Lung microvascular endothelial cell (primary cell): ENCODE data around the gene NEURL4. TPM values are rescaled to one million over a fixed set of nuclear protein-coding genes. Genes with fewer than 3 reads are reported as not detected.

Experiments
- DNase-seq, 2 donors: peaks; one replicate each; pipeline versions ENCODE4 v3.0.0 to v3.0.0-alpha.2; 2010; ENCODE audit warnings: low read depth in 2 of 2
- total RNA-seq: library from RNA; depleted of rRNA; stranded (reverse); fragments of >200 nt; gene quantifications from 2 replicates; pipeline ENCODE4 v1.2.1, GENCODE V29; 2014

The NEURL4 gene
- total RNA-seq, 1 donor from 2014 or later: 13.1 TPM

DNA sequence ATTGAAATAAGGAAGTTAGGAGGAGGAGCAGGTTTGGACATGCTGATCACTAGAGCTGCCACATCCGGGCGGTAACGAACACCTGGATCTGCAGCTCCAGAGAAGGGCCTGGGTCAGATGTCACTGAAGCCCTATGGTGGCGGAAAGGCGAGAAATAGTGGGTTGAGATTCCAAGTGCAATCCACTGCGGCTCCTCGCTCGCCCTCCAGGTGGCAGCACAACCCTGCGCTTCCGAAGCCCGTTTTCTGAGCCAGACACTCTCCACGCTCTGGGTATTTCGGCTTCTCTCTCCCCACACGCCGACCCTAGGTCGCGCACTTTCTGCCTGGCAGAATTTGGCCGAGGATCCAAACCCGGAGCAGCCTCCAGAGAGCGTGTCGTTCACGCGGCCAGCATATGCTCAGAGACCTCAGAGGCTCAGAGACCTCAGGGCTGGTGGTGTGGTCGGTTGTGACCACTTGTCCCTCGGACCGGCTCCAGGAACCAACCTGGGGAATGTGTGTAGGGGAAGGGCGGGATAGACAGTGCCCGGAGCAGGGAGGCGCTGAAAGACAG, 48.5 kb downstream of the NEURL4 start:
- peak; percentile 78 to 85 for DNase-seq

DNA sequence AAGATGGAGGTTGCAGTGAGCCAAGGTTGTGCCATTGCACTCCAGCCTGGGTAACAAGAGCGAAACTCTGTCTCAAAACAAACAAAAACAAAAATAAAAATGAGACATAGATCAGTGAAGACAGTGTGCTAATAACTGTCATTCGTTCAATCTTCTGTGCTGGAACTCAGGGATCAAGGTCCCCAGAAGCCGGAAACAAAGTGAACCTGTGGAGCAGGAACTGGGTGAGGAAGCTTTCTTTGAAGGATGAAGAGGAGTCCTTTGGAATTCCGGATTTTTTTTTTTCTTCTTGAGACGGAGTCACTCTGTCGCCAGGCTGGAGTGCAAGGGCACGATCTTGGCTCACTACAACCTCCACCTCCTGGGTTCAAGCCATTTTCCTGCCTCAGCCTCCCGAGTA, 49.7 kb downstream of the NEURL4 start:
- no peak for DNase-seq

DNA sequence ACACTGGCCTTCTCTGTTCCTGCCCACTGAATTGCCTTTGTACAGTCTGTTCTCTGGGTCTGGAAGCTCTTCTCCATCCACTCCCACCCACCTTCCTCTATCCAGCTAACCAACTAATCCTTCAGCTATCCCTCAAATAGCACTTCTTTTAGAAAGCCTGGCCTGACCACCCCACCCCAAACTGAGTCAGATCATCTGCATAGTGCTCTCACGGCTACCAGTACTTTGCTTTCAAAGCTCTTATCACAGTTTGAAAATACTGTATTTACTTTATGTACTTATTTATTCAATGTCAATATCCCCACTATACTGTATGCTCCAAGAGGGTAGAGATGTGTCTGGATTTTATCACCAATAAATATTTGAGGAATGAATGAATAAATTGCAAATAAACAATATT, 62.4 kb downstream of the NEURL4 start:
- no peak for DNase-seq

Other genes with a start within 250 kb of the NEURL4 start
- 0.99 and 1.7 TPM in 2 replicates for gene CLEC10A, start 249.1 kb downstream of the NEURL4 start, total RNA-seq
- gene ASGR2, start 214.5 kb downstream of the NEURL4 start, total RNA-seq: not detected in 2 replicates
- 14.4 and 28.8 TPM in 2 replicates for gene ASGR1, start 150.0 kb downstream of the NEURL4 start, total RNA-seq
- 5.4 and 9.1 TPM in 2 replicates for gene DLG4, start 109.5 kb downstream of the NEURL4 start, total RNA-seq
- gene ACADVL, start 109.4 kb downstream of the NEURL4 start, total RNA-seq: 205 and 242 TPM in 2 replicates
- gene DVL2, start 94.8 kb downstream of the NEURL4 start, total RNA-seq: 25.1 and 31.9 TPM in 2 replicates
- 30.9 and 38.5 TPM in 2 replicates for gene PHF23, start 89.9 kb downstream of the NEURL4 start, total RNA-seq
- 124 and 130 TPM in 2 replicates for gene GABARAP, start 86.9 kb downstream of the NEURL4 start, total RNA-seq
- 22.4 and 25.2 TPM in 2 replicates for gene CTDNEP1, start 77.6 kb downstream of the NEURL4 start, total RNA-seq
- 26.6 and 32.7 TPM in 2 replicates for gene ELP5, start 77.1 kb downstream of the NEURL4 start, total RNA-seq
- gene CLDN7, start 66.9 kb downstream of the NEURL4 start, total RNA-seq: 0.99 and 7.0 TPM in 2 replicates
- 0.22 and 0.60 TPM in 2 replicates for gene SLC2A4, start 47.6 kb downstream of the NEURL4 start, total RNA-seq
- gene YBX2, start 34.7 kb downstream of the NEURL4 start, total RNA-seq: under 0.01 TPM in 2 replicates
- gene EIF5A, start 21.7 kb downstream of the NEURL4 start, total RNA-seq: 385 and 487 TPM in 2 replicates
- 22.9 and 33.5 TPM in 2 replicates for gene GPS2, start 14.0 kb downstream of the NEURL4 start, total RNA-seq
- gene ACAP1, start 7.2 kb upstream of the NEURL4 start, total RNA-seq: 0.40 and 0.44 TPM in 2 replicates
- gene KCTD11, start 22.8 kb upstream of the NEURL4 start, total RNA-seq: 2.4 and 3.8 TPM in 2 replicates
- not detected in 2 replicates for gene TMEM95, start 25.8 kb upstream of the NEURL4 start, total RNA-seq
- gene TNK1, start 51.8 kb upstream of the NEURL4 start, total RNA-seq: 1.5 and 1.8 TPM in 2 replicates
- gene PLSCR3, start 65.2 kb upstream of the NEURL4 start, total RNA-seq: 15.0 and 19.4 TPM in 2 replicates
- 141 and 232 TPM in 2 replicates for gene TMEM256, start 74.8 kb upstream of the NEURL4 start, total RNA-seq
- 1.2 and 1.3 TPM in 2 replicates for gene NLGN2, start 78.5 kb upstream of the NEURL4 start, total RNA-seq
- gene SPEM1, start 91.0 kb upstream of the NEURL4 start, total RNA-seq: not detected in 2 replicates
- not detected in 2 replicates for gene SPEM2, start 96.3 kb upstream of the NEURL4 start, total RNA-seq
- gene SPEM3, start 99.5 kb upstream of the NEURL4 start, total RNA-seq: not detected in 2 replicates
- 6.1 and 9.3 TPM in 2 replicates for gene TMEM102, start 106.1 kb upstream of the NEURL4 start, total RNA-seq
- 0.20 and 0.22 TPM in 2 replicates for gene FGF11, start 110.2 kb upstream of the NEURL4 start, total RNA-seq
- 8.1 and 9.2 TPM in 2 replicates for gene CHRNB1, start 115.7 kb upstream of the NEURL4 start, total RNA-seq
- 6.3 and 8.5 TPM in 2 replicates for gene ZBTB4, start 150.3 kb upstream of the NEURL4 start, total RNA-seq
- not detected in 2 replicates for gene SLC35G6, start 152.1 kb upstream of the NEURL4 start, total RNA-seq
- 56.0 and 70.0 TPM in 2 replicates for gene POLR2A, start 155.0 kb upstream of the NEURL4 start, total RNA-seq
- gene TNFSF12, start 219.7 kb upstream of the NEURL4 start, total RNA-seq: 4.4 and 4.8 TPM in 2 replicates
- gene TNFSF13, start 229.4 kb upstream of the NEURL4 start, total RNA-seq: 0.20 and 0.65 TPM in 2 replicates
- gene SENP3, start 232.6 kb upstream of the NEURL4 start, total RNA-seq: 52.3 and 81.5 TPM in 2 replicates